ENCODE results near the gene CHEK1.

CHEK1 gene

DNA sequence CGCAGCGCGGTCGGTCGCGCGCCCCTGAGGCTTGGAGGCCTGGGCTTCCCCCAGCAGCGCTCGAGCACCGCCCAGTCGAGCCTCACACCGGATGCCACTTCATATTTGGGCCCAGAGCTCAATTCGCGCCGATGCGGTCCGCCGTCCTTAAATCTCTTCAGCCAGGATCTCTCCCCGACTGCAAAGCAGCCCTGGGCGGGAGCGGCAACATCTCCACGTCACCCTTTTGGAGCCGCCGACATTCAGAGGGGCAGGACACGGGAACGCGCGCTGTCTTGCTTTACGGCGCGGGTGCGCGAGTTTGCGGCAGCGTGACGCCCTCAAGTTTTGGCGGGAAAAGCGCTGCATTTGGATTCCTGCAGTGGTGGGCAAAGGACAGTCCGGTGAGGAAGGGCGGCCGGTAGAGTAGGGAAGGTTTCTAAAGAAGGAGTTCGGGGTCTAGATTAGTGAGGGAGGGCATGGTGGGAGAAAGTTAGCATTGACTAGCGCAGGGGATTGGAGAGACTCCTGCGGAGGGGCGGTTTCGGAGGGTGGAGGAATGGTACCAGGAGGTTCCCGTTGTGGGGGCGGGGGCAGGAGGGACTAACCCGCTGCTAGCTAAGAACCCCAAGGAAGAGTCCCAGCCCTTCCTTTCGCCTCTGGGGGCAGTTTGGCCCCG lies 796 bp downstream of the CHEK1 start:
- Histone ChIP-seq H3K4me2 (peak overlapping the region; percentile 89; the same call in 1 of the 2 replicates), H3K4me3 (IDR thresholded peaks at IDR 0.05; ENCODE audit: insufficient read depth, low read depth, low read length) (no peak overlapping the region), H4K20me1 (ENCODE audit: insufficient read depth) (no peaks in the 10 kb centered on the region), H3K79me2 (ENCODE audit: insufficient read depth, low read depth) (peaks cover 33% of the 10 kb centered on the region), H3K36me3 (ENCODE audit: insufficient read depth) (no peaks in the 10 kb centered on the region), H3K4me1 (ENCODE audit: low read depth, poor library complexity, severe bottlenecking) (peaks cover 36% of the 10 kb centered on the region), H3K27me3 (ENCODE audit: insufficient read depth, low read depth) (no peaks in the 10 kb centered on the region), H3K9ac (peak overlapping the region; percentile 95), H2AFZ (ENCODE audit: low read depth) (peak overlapping the region; percentile 69), H3K27ac (peak overlapping the region; percentile 96)
- TF ChIP-seq, protein P1, sequence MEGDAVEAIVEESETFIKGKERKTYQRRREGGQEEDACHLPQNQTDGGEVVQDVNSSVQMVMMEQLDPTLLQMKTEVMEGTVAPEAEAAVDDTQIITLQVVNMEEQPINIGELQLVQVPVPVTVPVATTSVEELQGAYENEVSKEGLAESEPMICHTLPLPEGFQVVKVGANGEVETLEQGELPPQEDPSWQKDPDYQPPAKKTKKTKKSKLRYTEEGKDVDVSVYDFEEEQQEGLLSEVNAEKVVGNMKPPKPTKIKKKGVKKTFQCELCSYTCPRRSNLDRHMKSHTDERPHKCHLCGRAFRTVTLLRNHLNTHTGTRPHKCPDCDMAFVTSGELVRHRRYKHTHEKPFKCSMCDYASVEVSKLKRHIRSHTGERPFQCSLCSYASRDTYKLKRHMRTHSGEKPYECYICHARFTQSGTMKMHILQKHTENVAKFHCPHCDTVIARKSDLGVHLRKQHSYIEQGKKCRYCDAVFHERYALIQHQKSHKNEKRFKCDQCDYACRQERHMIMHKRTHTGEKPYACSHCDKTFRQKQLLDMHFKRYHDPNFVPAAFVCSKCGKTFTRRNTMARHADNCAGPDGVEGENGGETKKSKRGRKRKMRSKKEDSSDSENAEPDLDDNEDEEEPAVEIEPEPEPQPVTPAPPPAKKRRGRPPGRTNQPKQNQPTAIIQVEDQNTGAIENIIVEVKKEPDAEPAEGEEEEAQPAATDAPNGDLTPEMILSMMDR (conservative IDR thresholded peaks at IDR 0.05; ENCODE audit: low read depth, low read length), result no peak

- no peak overlapping the region for H3K4me3 ChIP-seq (IDR thresholded peaks at IDR 0.05; ENCODE audit: insufficient read depth, low read depth, low read length)
- no peaks in the 10 kb centered on the region for H4K20me1 ChIP-seq (ENCODE audit: insufficient read depth)
- peak overlapping the region; percentile 96 for H3K27ac ChIP-seq
- H3K36me3 ChIP-seq (ENCODE audit: insufficient read depth), result no peaks in the 10 kb centered on the region
- H3K27me3 ChIP-seq (ENCODE audit: insufficient read depth, low read depth), result no peaks in the 10 kb centered on the region
- H3K9ac ChIP-seq, result peak overlapping the region; percentile 95
- TF ChIP-seq, protein P1 (conservative IDR thresholded peaks at IDR 0.05; ENCODE audit: low read depth, low read length), result peak; percentile 28; the same call in 1 of the 2 replicates
- H3K4me2 ChIP-seq, result peak overlapping the region; percentile 89
- H3K4me1 ChIP-seq (ENCODE audit: low read depth, poor library complexity, severe bottlenecking), result peaks cover 36% of the 10 kb centered on the region
- peak overlapping the region; percentile 69; the same call in 1 of the 2 replicates for H2AFZ ChIP-seq (ENCODE audit: low read depth)
- H3K79me2 ChIP-seq (ENCODE audit: insufficient read depth, low read depth), result peaks cover 33% of the 10 kb centered on the region
Measured at GRCh38 chr11:125626288-125626950, 1.5 kb downstream of the CHEK1 start.

DNA sequence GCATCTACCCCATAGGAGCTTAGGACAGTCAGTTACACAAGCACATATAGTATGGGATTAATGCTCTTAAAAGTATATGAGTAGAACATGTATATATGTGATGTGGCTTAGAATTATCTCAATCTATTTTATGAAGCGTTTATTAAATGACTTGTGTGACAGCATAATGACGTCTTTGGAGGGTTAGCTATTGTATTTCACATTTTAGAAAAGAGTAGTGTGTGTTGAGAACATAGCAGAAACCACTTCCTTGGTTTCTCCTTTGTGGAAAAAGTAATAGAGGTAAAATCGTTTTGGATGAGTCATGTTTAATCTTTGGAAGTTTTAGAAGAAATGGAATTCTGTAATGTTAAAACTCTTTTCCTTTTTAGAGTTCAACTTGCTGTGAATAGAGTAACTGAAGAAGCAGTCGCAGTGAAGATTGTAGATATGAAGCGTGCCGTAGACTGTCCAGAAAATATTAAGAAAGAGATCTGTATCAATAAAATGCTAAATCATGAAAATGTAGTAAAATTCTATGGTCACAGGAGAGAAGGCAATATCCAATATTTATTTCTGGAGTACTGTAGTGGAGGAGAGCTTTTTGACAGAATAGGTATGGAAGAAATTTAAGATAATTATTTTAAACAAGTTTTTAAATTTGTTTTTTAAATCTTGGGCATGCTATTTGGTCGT lies 2.4 kb downstream of the CHEK1 start:
- H3K4me3 ChIP-seq (IDR thresholded peaks at IDR 0.05; ENCODE audit: insufficient read depth, low read depth, low read length), result no peak overlapping the region
- H2AFZ ChIP-seq (ENCODE audit: low read depth), result no peak overlapping the region
- TF ChIP-seq, protein P1 (conservative IDR thresholded peaks at IDR 0.05; ENCODE audit: low read depth, low read length), result no peak
- H3K27ac ChIP-seq, result peak overlapping the region; percentile 96; the same call in 1 of the 2 replicates
- H4K20me1 ChIP-seq (ENCODE audit: insufficient read depth), result no peaks in the 10 kb centered on the region
- H3K79me2 ChIP-seq (ENCODE audit: insufficient read depth, low read depth), result peaks cover 33% of the 10 kb centered on the region
- H3K4me2 ChIP-seq, result peak overlapping the region; percentile 89
- no peaks in the 10 kb centered on the region for H3K36me3 ChIP-seq (ENCODE audit: insufficient read depth)
- no peaks in the 10 kb centered on the region for H3K27me3 ChIP-seq (ENCODE audit: insufficient read depth, low read depth)
- H3K9ac ChIP-seq, result peak overlapping the region; percentile 95; the same call in 1 of the 2 replicates
- peaks cover 36% of the 10 kb centered on the region for H3K4me1 ChIP-seq (ENCODE audit: low read depth, poor library complexity, severe bottlenecking)

DNA sequence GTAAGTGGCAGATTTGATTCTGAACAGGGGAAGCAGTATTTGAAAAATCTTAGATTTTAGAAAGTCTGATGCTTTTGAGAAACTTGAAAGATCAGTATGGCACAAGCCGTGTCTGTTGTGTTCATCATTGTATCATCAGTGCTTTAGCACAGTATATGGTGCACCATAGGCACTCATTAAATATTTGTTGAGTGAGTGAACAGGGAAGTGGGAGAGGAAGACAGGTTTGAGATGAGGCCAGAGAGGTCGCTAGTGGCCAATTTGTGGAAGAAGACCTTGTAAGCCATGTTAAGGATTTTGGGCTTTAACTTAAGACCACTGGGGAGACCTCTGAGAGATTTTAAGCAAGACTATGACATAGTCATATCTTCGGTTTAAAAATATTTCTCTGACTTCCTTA lies 12.9 kb downstream of the CHEK1 start:
- no peak overlapping the region for H3K4me2 ChIP-seq
- H3K4me1 ChIP-seq (ENCODE audit: low read depth, poor library complexity, severe bottlenecking), result no peaks in the 10 kb centered on the region
- H3K27me3 ChIP-seq (ENCODE audit: insufficient read depth, low read depth), result no peaks in the 10 kb centered on the region
- H3K79me2 ChIP-seq (ENCODE audit: insufficient read depth, low read depth), result no peaks in the 10 kb centered on the region; the same call in 1 of the 2 replicates
- TF ChIP-seq, protein P1 (conservative IDR thresholded peaks at IDR 0.05; ENCODE audit: low read depth, low read length), result no peak
- no peak overlapping the region for H3K9ac ChIP-seq
- H3K27ac ChIP-seq, result no peak overlapping the region
- H3K36me3 ChIP-seq (ENCODE audit: insufficient read depth), result peaks cover 7% of the 10 kb centered on the region; the same call in 1 of the 2 replicates
- no peak overlapping the region for H2AFZ ChIP-seq (ENCODE audit: low read depth)
- H4K20me1 ChIP-seq (ENCODE audit: insufficient read depth), result no peaks in the 10 kb centered on the region
- no peak overlapping the region for H3K4me3 ChIP-seq (IDR thresholded peaks at IDR 0.05; ENCODE audit: insufficient read depth, low read depth, low read length)
